ENCODE measurements around the gene KCNH3.

GRCh38 chr12:49584591-49584990 lies 45.8 kb downstream of the KCNH3 start:
- TF ChIP-seq POLR2A (IDR thresholded peaks at IDR 0.05; ENCODE audit: low read depth, low read length) (no peak), POLR2AphosphoS5 (IDR thresholded peaks at IDR 0.05; ENCODE audit: low read depth, low read length) (no peak), TAF1 (IDR thresholded peaks at IDR 0.05; ENCODE audit: borderline replicate concordance, low read depth, low read length) (no peak)
